LNCaP clone FGC (cell line): ENCODE measurements around the gene DNAH6.

Experiments used
- DNase-seq: peaks from one replicate; pipeline ENCODE4 v3.0.0-alpha.2; 2011; ENCODE audit warnings: low read depth
- H3K4me3 ChIP-seq: 2 replicates; pipeline ENCODE4 v1.5.1; 2011; ENCODE audit warnings: mild to moderate bottlenecking, low read depth, low read length, control low read depth
- TF ChIP-seq, protein P1 (sequence below): IDR thresholded peaks from 2 replicates; pipeline ENCODE4 v1.5.1; 2012; ENCODE audit warnings: mild to moderate bottlenecking; ENCODE audit not compliant: control insufficient read depth, insufficient read depth; ENCODE audit errors: extremely low read depth

Gene DNAH6

DNA sequence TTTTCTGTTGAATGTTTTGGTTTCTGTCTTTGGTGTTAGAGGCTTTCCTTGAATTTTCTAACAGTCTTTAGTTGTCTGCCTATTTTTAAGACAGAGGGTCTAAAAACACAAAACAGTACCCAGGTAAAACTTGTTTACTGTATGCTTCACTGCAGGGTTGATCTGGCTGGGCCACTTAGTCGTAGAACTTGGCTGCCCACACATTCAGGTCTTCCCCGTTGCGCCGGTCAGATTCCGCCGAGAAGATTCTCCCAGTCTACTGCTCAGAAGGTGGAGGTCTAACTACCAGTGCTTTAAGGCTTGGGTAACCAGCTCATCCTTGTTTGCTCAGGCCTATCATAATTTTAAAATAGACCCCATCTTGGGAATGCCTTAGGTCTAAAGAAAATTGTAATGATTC is 24.6 kb upstream of the DNAH6 start:
- DNase-seq, result no peak
- TF ChIP-seq, protein P1, sequence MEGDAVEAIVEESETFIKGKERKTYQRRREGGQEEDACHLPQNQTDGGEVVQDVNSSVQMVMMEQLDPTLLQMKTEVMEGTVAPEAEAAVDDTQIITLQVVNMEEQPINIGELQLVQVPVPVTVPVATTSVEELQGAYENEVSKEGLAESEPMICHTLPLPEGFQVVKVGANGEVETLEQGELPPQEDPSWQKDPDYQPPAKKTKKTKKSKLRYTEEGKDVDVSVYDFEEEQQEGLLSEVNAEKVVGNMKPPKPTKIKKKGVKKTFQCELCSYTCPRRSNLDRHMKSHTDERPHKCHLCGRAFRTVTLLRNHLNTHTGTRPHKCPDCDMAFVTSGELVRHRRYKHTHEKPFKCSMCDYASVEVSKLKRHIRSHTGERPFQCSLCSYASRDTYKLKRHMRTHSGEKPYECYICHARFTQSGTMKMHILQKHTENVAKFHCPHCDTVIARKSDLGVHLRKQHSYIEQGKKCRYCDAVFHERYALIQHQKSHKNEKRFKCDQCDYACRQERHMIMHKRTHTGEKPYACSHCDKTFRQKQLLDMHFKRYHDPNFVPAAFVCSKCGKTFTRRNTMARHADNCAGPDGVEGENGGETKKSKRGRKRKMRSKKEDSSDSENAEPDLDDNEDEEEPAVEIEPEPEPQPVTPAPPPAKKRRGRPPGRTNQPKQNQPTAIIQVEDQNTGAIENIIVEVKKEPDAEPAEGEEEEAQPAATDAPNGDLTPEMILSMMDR, result no peak
- H3K4me3 ChIP-seq, result no peak overlapping the region

DNA sequence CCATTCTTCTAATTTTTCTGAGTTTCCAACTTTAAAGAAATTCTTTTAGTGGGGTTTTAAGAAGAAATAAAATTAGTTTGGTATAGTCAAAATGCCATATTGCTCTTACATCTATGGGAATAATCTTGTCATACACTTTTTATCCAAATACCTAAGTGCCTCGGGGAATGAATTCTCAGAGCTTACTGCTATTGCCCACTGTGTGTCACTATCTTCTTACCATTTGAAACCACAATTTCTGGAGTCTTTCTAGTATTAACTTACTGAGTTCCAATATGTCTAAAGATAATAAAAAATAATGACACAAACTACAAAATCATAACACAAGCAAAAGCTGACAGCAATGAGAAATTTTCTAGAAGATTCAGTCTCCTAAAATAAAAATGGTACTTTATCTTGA is 23.7 kb upstream of the DNAH6 start:
- TF ChIP-seq, protein P1, result peak; percentile 26; the same call in 1 of the 2 replicates
- no peak overlapping the region for H3K4me3 ChIP-seq
- DNase-seq, result no peak

DNA sequence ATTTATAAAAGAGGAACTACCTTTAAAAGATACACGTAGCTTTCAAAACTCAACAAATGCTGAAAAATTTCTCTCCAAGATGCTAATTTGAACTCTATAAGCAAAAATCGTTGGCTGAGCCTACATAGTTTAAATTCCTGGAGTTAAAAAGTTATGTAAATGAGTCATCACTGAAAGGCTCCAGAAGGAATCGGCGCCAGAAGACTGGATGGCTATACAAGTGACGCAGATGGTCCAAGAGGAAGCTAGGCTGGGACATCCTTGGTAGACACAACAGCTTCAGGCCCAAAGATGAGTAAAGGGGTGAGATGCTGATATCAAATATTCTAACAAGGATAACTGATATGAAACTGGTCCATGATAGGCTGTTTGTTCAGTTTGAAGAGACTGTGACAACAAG is 22.8 kb upstream of the DNAH6 start:
- TF ChIP-seq, protein P1, result no peak
- DNase-seq, result no peak

DNA sequence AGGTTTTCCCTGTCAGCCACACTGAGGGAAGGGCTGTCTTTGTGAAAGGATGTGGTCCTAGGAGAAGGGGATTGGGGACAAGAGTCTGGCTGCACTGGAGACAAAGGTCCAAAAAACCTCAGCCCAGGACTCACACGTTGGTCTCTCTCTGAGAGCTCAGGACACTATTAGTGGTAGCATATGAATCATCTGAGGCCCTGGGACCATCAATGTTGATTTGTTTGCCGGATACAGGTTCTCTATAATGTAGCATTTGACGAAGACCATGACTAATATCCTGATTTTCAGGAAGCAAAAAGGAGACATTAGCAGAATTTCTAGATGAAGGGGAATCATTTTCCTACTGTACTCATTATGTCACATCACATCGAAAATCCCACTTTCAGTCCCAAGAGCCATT is 22.2 kb upstream of the DNAH6 start:
- no peak for DNase-seq
- TF ChIP-seq, protein P1, result no peak
- H3K4me3 ChIP-seq, result no peak overlapping the region

More for the DNA sequence above, 22.8 kb upstream of the DNAH6 start:
- no peak overlapping the region for H3K4me3 ChIP-seq

DNA sequence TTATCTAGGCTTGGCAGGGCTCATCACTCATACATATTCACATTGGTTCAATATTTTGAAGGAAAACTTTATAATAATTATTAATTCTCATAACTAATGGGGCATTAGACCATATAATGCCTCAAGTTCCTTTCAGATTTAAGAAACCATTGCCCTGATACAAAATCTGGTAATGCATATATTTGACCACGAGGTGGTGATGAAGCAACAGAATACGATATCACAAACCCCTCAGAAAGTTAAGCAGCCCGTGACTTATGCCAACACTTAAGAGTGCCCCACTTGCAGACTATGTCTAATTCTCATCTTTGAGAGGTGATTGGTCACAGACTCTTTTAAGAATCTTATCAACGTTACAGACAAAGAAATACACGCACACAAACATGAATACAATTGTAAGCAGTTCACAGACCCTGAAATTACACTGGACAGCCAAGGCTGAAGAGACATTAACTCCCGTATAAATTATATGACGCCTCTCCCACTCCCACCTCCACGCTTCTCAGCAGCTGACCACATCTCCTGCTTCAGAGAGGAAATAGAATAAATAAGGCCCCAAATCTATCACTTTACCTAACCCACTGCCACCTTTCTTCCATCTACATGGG is 20.7 kb upstream of the DNAH6 start:
- TF ChIP-seq, protein P1, result peak; percentile 50
- DNase-seq, result no peak
- no peak overlapping the region for H3K4me3 ChIP-seq

DNA sequence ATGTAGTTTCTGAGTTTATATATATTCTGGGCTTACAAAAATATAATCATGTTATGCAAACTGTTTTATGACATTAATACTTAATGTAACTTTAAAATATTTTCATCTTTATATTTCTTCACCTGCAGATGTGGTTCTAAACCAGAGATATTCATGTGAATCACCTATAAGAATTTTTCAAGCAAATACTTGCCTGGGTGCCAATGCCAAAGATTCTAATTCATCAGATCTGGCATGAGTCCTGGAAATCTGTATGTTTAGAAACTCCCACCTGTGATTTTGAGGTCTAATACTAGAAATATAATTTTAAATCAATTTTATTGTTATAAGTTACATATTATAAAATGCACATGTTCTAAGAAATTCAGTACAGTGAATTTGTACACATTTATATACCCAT is 19.9 kb upstream of the DNAH6 start:
- no peak for DNase-seq
- no peak overlapping the region for H3K4me3 ChIP-seq
- TF ChIP-seq, protein P1, result no peak

DNA sequence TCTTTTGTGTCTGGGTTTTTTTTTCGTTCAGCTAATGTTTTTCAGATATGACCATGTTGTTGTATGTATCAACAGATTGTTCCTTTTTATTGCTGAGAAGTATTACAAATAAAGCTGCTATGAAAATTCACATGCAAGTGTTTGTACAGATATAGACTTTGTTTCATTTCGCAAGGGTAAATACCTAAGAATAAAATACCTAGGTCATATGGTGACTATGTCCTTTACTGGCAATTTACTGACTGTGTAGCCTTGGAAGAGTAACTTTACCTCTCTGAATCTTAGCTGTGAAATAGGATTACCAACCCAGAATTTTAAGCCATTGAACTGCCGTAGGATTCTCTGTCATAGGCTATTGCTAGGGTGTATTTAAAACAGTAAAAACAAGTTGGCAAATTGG is 19.0 kb upstream of the DNAH6 start:
- TF ChIP-seq, protein P1, result no peak
- DNase-seq, result no peak
- no peak overlapping the region for H3K4me3 ChIP-seq
